EH (cell line): ENCODE measurements around the gene IRAK2.
A peak's percentile ranks its signal among the peaks of the same experiment; 100 is the strongest.

Source experiments
- DNase-seq: peaks from one replicate; pipeline ENCODE4 v3.0.0-alpha.2; 2015; ENCODE audit warnings: low read depth

Gene IRAK2

GRCh38 chr3:10284496-10284895 is 119.8 kb downstream of the IRAK2 start:
- DNase-seq, result no peak

GRCh38 chr3:10285272-10286132 is 120.8 kb downstream of the IRAK2 start:
- DNase-seq, result no peak

GRCh38 chr3:10286133-10286524 is 121.4 kb downstream of the IRAK2 start:
- DNase-seq, result no peak

GRCh38 chr3:10286596-10287295 is 122.0 kb downstream of the IRAK2 start:
- DNase-seq, result peak; percentile 62

GRCh38 chr3:10287936-10288574 is 123.3 kb downstream of the IRAK2 start:
- no peak for DNase-seq

- no peak for DNase-seq
These were observed 123.8 kb downstream of the IRAK2 start for GRCh38 chr3:10288575-10288960.

- DNase-seq, result no peak
These were observed 124.4 kb downstream of the IRAK2 start for GRCh38 chr3:10289077-10289476.

- DNase-seq, result no peak
These were observed 125.2 kb downstream of the IRAK2 start for GRCh38 chr3:10289787-10290355.

- DNase-seq, result no peak
These were observed 125.9 kb downstream of the IRAK2 start for GRCh38 chr3:10290481-10291176.

- no peak for DNase-seq
These were observed 126.9 kb downstream of the IRAK2 start for GRCh38 chr3:10291641-10292040.

GRCh38 chr3:10292505-10293419 is 128.0 kb downstream of the IRAK2 start, which contains the start of gene GHRL:
Gene GHRL (minus strand): TSS chr3:10292947. CDS start chr3:10290180, 2,767 bp downstream.
- DNase-seq, result no peak
